Astrocyte of the spinal cord (primary cell): ENCODE data around the gene LRP1B.
"Not testable (repeated sequence)": the region's sequence is repeated elsewhere in the genome, so short reads cannot be mapped to it uniquely, and the experiment has no call there.

Experiments used
- DNase-seq: peaks from one replicate; pipeline ENCODE4 v3.0.0; 2011; ENCODE audit warnings: low read depth, low spot score
- H3K4me3 ChIP-seq: 2 replicates; pipeline ENCODE4 v1.5.1; 2011; ENCODE audit warnings: low read depth, mild to moderate bottlenecking, low read length, moderate library complexity
- CTCF ChIP-seq: IDR thresholded peaks from 2 replicates; pipeline ENCODE4 v1.5.1; 2012; ENCODE audit warnings: low read depth, mild to moderate bottlenecking, low read length, inconsistent platforms
- in situ Hi-C: cut with HindIII; loops from 2 replicates; pipeline ENCODE4 v1.10.0; 2017; ENCODE audit warnings: low sequenced_read_pairs

The LRP1B gene

GRCh38 chr2:140565756-140566155 is 1565.1 kb downstream of the LRP1B start:
- H3K4me3 ChIP-seq: no peak overlapping the region
- TF ChIP-seq CTCF: no peak
- in situ Hi-C loops: no loop called here
- DNase-seq: no peak

GRCh38 chr2:140555701-140556100 is 1575.1 kb downstream of the LRP1B start:
- no peak overlapping the region for H3K4me3 ChIP-seq
- DNase-seq: no peak
- no peak for TF ChIP-seq CTCF
- in situ Hi-C loops: no loop called here

GRCh38 chr2:140552634-140553033 is 1578.2 kb downstream of the LRP1B start:
- in situ Hi-C loops: no loop called here
- TF ChIP-seq CTCF: no peak
- H3K4me3 ChIP-seq: no peak overlapping the region
- DNase-seq: no peak

GRCh38 chr2:140551287-140551686 is 1579.5 kb downstream of the LRP1B start:
- in situ Hi-C loops: no loop called here
- no peak for TF ChIP-seq CTCF
- H3K4me3 ChIP-seq: no peak overlapping the region
- DNase-seq: no peak

- in situ Hi-C loops: no loop called here
- no peak for TF ChIP-seq CTCF
Measured at GRCh38 chr2:140550821-140551220, 1580.0 kb downstream of the LRP1B start.

GRCh38 chr2:140544769-140545168 is 1586.0 kb downstream of the LRP1B start:
- in situ Hi-C loops: not testable (repeated sequence)

More at GRCh38 chr2:140550821-140551220, 1580.0 kb downstream of the LRP1B start:
- H3K4me3 ChIP-seq: no peak overlapping the region
- no peak for DNase-seq

GRCh38 chr2:140542627-140543026 is 1588.2 kb downstream of the LRP1B start:
- no peak for TF ChIP-seq CTCF
- no peak overlapping the region for H3K4me3 ChIP-seq
- DNase-seq: no peak
- in situ Hi-C loops: no loop called here

More at GRCh38 chr2:140544769-140545168, 1586.0 kb downstream of the LRP1B start:
- not testable (repeated sequence) for H3K4me3 ChIP-seq, DNase-seq
